IMR-90 (cell line): ENCODE data around the gene UBQLN1. TPM values are rescaled to one million over a fixed set of nuclear protein-coding genes. Genes with fewer than 3 reads are reported as not detected.

Experiments
- ATAC-seq: fragments of 200-7000 bp; cut with Tn5 transposase; 2 replicates; pipeline ENCODE4 v1.9.1; 2020; ENCODE audit warnings: low read depth, mild to moderate bottlenecking, moderate library complexity
- BruUV-seq: library from RNA; stranded (reverse); fragments of 400-500 nt; replicated peaks from 2 replicates; lab custom pipeline; 2021; lab: Mats Ljungman, UMichigan
- CTCF ChIA-PET: fragments of 300-600 bp; formaldehyde crosslinking; extraction: SDS; loops from one replicate; lab custom pipeline; 2021; ENCODE audit warnings: antibody characterized with exemption; lab: Yijun Ruan, JAX
- POLR2A ChIA-PET: fragments of 300-600 bp; sonication (Branson Sonifier 250); formaldehyde crosslinking; loops from one replicate; lab custom pipeline; 2022; ENCODE audit warnings: antibody characterized with exemption; ENCODE audit not compliant: unreplicated experiment; lab: Charles Lee
- DNase-seq: peaks from one replicate; pipeline ENCODE4 v3.0.0; 2013
- H2AFZ ChIP-seq: replicated peaks from 2 replicates; pipeline ENCODE3; 2013; ENCODE audit warnings: low read length, mild to moderate bottlenecking; ENCODE audit not compliant: poor library complexity
- H2AK5ac ChIP-seq: 2 replicates; pipeline ENCODE4 v1.6.1; 2013; ENCODE audit warnings: low read depth, low read length, inconsistent platforms
- H2AK9ac ChIP-seq: replicated peaks from 2 replicates; pipeline ENCODE3; 2013; ENCODE audit warnings: mild to moderate bottlenecking, low read depth, low read length, moderate library complexity; ENCODE audit not compliant: poor library complexity
- H2BK120ac ChIP-seq: 2 replicates; pipeline ENCODE4 v1.6.1; 2013; ENCODE audit warnings: low read depth, low read length, inconsistent platforms
- H2BK15ac ChIP-seq: 3 replicates; pipeline ENCODE4 v1.6.1; 2013; ENCODE audit warnings: low read depth, low read length, inconsistent platforms
- H2BK20ac ChIP-seq: 2 replicates; pipeline ENCODE4 v1.6.1; 2013; ENCODE audit warnings: low read depth, mild to moderate bottlenecking, inconsistent platforms, low read length, moderate library complexity
- H2BK5ac ChIP-seq: 2 replicates; pipeline ENCODE4 v1.6.1; 2013; ENCODE audit warnings: mild to moderate bottlenecking, low read depth, low read length, inconsistent platforms; ENCODE audit not compliant: poor library complexity, severe bottlenecking
- H3K14ac ChIP-seq: replicated peaks from 2 replicates; pipeline ENCODE4 v1.6.1; 2013; ENCODE audit warnings: low read depth, low read length, inconsistent platforms
- H3K18ac ChIP-seq: 2 replicates; pipeline ENCODE4 v1.6.1; 2013; ENCODE audit warnings: low read depth, low read length, control low read depth
- H3K23ac ChIP-seq: 2 replicates; pipeline ENCODE4 v1.6.1; 2013; ENCODE audit warnings: low read depth, low read length, inconsistent platforms
- H3K27ac ChIP-seq: 2 replicates; pipeline ENCODE4 v1.5.1; 2013; ENCODE audit warnings: mild to moderate bottlenecking, control low read depth, low read length; ENCODE audit not compliant: insufficient read depth
- H3K27me3 ChIP-seq: 2 replicates; pipeline ENCODE4 v1.6.1; 2013; ENCODE audit warnings: low read length; ENCODE audit not compliant: control insufficient read depth, insufficient read depth
- H3K36me3 ChIP-seq: 2 replicates; pipeline ENCODE4 v1.6.1; 2013; ENCODE audit warnings: low read length, mixed read lengths; ENCODE audit not compliant: control insufficient read depth, insufficient read depth
- H3K4ac ChIP-seq: 2 replicates; pipeline ENCODE4 v1.6.1; 2013; ENCODE audit warnings: low read depth, low read length, inconsistent platforms
- H3K4me1 ChIP-seq: 2 replicates; pipeline ENCODE4 v1.6.1; 2013; ENCODE audit warnings: low read length, mixed read lengths; ENCODE audit not compliant: control insufficient read depth, insufficient read depth
- H3K4me2 ChIP-seq: 2 replicates; pipeline ENCODE4 v1.6.1; 2013; ENCODE audit warnings: low read depth, mild to moderate bottlenecking, control low read depth, low read length, moderate library complexity
- H3K4me3 ChIP-seq: 2 replicates; pipeline ENCODE4 v1.5.1; 2013; ENCODE audit warnings: low read depth, mild to moderate bottlenecking, control low read depth, low read length, moderate library complexity; ENCODE audit not compliant: insufficient read depth
- H3K56ac ChIP-seq: 2 replicates; pipeline ENCODE4 v1.6.1; 2013; ENCODE audit warnings: low read length, inconsistent platforms; ENCODE audit not compliant: insufficient read depth; ENCODE audit errors: extremely low read depth
- H3K79me1 ChIP-seq, 2 experiments: 2 replicates each; pipeline ENCODE4 v1.6.1; 2013; ENCODE audit warnings: low read length in 2 of 2, inconsistent platforms in 1 of 2, low read depth in 1 of 2
- H3K9ac ChIP-seq: 2 replicates; pipeline ENCODE4 v1.6.1; 2013; ENCODE audit warnings: low read depth, low read length, control low read depth
- H3K9me1 ChIP-seq: 2 replicates; pipeline ENCODE4 v1.6.1; 2013; ENCODE audit warnings: low read length, inconsistent platforms; ENCODE audit not compliant: insufficient read depth
- H3K9me3 ChIP-seq: 2 replicates; pipeline ENCODE4 v1.6.1; 2013; ENCODE audit warnings: low read length; ENCODE audit not compliant: control insufficient read depth, insufficient read depth
- H4K20me1 ChIP-seq: 2 replicates; pipeline ENCODE4 v1.6.1; 2013; ENCODE audit warnings: low read length, inconsistent platforms; ENCODE audit not compliant: insufficient read depth
- H4K5ac ChIP-seq: 2 replicates; pipeline ENCODE4 v1.6.1; 2013; ENCODE audit warnings: mild to moderate bottlenecking, low read depth, low read length, control low read depth
- H4K8ac ChIP-seq, 2 experiments: 2 replicates each; pipeline ENCODE4 v1.6.1; 2013; ENCODE audit warnings: low read depth in 2 of 2, low read length in 2 of 2, control low read depth in 1 of 2, inconsistent platforms in 1 of 2
- H4K91ac ChIP-seq: 2 replicates; pipeline ENCODE4 v1.6.1; 2013; ENCODE audit warnings: low read depth, low read length, inconsistent platforms; ENCODE audit not compliant: insufficient read depth
- BHLHE40 ChIP-seq: fragments of 150-350 bp; IDR thresholded peaks from 2 replicates; pipeline ENCODE4 v1.6.1; 2016; ENCODE audit warnings: mild to moderate bottlenecking, low read depth, low read length
- CHD1 ChIP-seq: IDR thresholded peaks from 2 replicates; pipeline ENCODE4 v1.6.1; 2012; ENCODE audit warnings: low read depth, low read length, improper control_type of control experiment
- MAZ ChIP-seq: IDR thresholded peaks from 2 replicates; pipeline ENCODE4 v1.6.1; 2012; ENCODE audit warnings: low read depth, mild to moderate bottlenecking, low read length, improper control_type of control experiment, moderate library complexity, borderline replicate concordance
- POLR2A ChIP-seq: IDR thresholded peaks from 2 replicates; pipeline ENCODE4 v1.6.1; 2012; ENCODE audit warnings: mild to moderate bottlenecking, low read depth, low read length
- RAD21 ChIP-seq: IDR thresholded peaks from 2 replicates; pipeline ENCODE4 v1.6.1; 2012; ENCODE audit warnings: low read length, improper control_type of control experiment
- RCOR1 ChIP-seq: IDR thresholded peaks from 2 replicates; pipeline ENCODE4 v1.6.1; 2012; ENCODE audit warnings: mild to moderate bottlenecking, low read length, improper control_type of control experiment; ENCODE audit not compliant: insufficient replicate concordance
- RFX5 ChIP-seq: IDR thresholded peaks from 2 replicates; pipeline ENCODE4 v1.8.0; 2012; ENCODE audit warnings: low read depth, mild to moderate bottlenecking, low read length, moderate library complexity
- SMC3 ChIP-seq: fragments of 150-350 bp; IDR thresholded peaks from 2 replicates; pipeline ENCODE4 v1.6.1; 2016; ENCODE audit warnings: low read depth, mild to moderate bottlenecking, antibody characterized with exemption, low read length, moderate library complexity
- WGBS, 2 experiments: methylation state at CpG; one replicate each; pipeline versions ENCODE4 v1.1.5 to v1.1.7; 2013; ENCODE audit warnings: missing lambda C conversion rate in 2 of 2; ENCODE audit not compliant: insufficient read length in 1 of 2; ENCODE audit errors: extremely low coverage in 2 of 2; 5-methylcytosine and 5-hydroxymethylcytosine counted together
- dilution Hi-C: fragments of 300-500 bp; cut with HindIII; formaldehyde crosslinking; loops from one replicate; pipeline ENCODE4 v1.14.3; 2018; ENCODE audit warnings: low sequenced_read_pairs; ENCODE audit not compliant: unreplicated experiment
- in situ Hi-C: fragments of 300-500 bp; cut with MboI; formaldehyde crosslinking; loops from 3 replicates; pipeline ENCODE4 v1.14.3; 2019; ENCODE audit warnings: low sequenced_read_pairs, inconsistent platforms, mixed read lengths
- intact Hi-C: fragments of 100-400 bp; cut with micrococcal nuclease; formaldehyde crosslinking; loops from 2 replicates; pipeline ENCODE4 v1.10.0; 2022
- polyA plus RNA-seq, 3 experiments: library from polyadenylated mRNA; depleted of rRNA; stranded (reverse); fragments of >200 nt; gene quantifications; 2 replicates each; pipeline ENCODE4 v1.2.3, GENCODE V29; 2012; ENCODE audit warnings: low replicate concordance in 1 of 3
- total RNA-seq: library from RNA; depleted of rRNA; stranded (reverse); fragments of >200 nt; gene quantifications from 2 replicates; pipeline ENCODE4 v1.2.3, GENCODE V29; 2012
- TF ChIP-seq, protein P1 (sequence below): fragments of 150-350 bp; IDR thresholded peaks from 2 replicates; pipeline ENCODE4 v1.6.1; 2017; ENCODE audit warnings: mild to moderate bottlenecking, antibody characterized with exemption, low read length, low read depth

The UBQLN1 gene
- total and polyA plus RNA-seq, 2 of the 4 experiments (the other 2 are of a cell fraction), result 74.3 to 164 TPM

DNA sequence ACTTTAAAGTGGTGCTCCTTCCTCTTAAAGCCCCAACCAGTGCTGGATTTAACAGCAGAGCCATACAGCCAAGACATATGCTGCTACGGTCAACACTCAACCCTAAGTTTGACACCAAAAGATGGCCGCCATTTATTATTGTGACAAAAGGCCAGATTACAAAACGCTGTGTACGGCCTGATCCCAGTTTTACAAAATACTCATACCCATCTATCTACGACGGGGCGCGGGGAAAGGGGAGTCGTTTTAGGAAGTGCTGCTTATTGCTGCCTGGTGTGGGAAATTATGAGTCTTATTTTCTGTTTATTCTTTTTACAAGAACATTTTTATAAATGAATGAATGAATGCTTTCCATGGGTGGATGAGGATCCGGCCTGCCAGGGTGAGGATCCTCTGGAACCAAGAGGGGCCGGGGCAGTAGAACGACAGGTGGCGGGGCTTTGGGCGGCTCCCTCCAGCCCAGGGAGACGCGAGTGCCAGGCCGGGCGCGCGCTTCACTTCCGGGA lies 85.3 kb downstream of the UBQLN1 start:
- peak overlapping the region; percentile 97 for H2AFZ ChIP-seq
- DNase-seq, result no peak
- intact Hi-C loops, result no loop called here
- H4K5ac ChIP-seq, result peak overlapping the region; percentile 55
- no peak overlapping the region for H2BK20ac ChIP-seq
- dilution Hi-C loops, result no loop called here
- no peaks in the 10 kb centered on the region for H4K20me1 ChIP-seq
- TF ChIP-seq SMC3 (no peak), RCOR1 (no peak), POLR2A (no peak), RFX5 (no peak), RAD21 (no peak), BHLHE40 (no peak), MAZ (no peak), CHD1 (no peak)
- TF ChIP-seq, protein P1, sequence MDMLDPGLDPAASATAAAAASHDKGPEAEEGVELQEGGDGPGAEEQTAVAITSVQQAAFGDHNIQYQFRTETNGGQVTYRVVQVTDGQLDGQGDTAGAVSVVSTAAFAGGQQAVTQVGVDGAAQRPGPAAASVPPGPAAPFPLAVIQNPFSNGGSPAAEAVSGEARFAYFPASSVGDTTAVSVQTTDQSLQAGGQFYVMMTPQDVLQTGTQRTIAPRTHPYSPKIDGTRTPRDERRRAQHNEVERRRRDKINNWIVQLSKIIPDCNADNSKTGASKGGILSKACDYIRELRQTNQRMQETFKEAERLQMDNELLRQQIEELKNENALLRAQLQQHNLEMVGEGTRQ, result no peak
- no TSS peak for BruUV-seq
- no peak overlapping the region for H2BK5ac ChIP-seq
- peak overlapping the region; percentile 75 for H3K27ac ChIP-seq
- H3K79me1 ChIP-seq, result peaks cover 3 to 11% of the 10 kb centered on the region in 2 experiments; a peak in 2 of 4 replicates
- in situ Hi-C loops, result loop anchor here (10.0 kb wide), 1 partner anchor 292 kb away; no protein-coding TSS in a partner anchor
- H3K18ac ChIP-seq, result peak overlapping the region; percentile 24; the same call in 1 of the 2 replicates
- H3K4me3 ChIP-seq, result peak overlapping the region; percentile 83
- H4K8ac ChIP-seq, result peak overlapping the region; percentile 80
- no peaks in the 10 kb centered on the region; the same call in 1 of the 2 replicates for H3K9me1 ChIP-seq
- WGBS, 2 experiments, result 7% methylated on average over 8 of the region's 21 CpGs; no CpG with 5 or more reads in 1 of the 2 experiments
- H4K91ac ChIP-seq, result peak overlapping the region; percentile 65
- no peaks in the 10 kb centered on the region for H3K27me3 ChIP-seq
- peak overlapping the region; percentile 89 for H2AK9ac ChIP-seq
- no peak for ATAC-seq
- H3K36me3 ChIP-seq, result peaks cover 4% of the 10 kb centered on the region; the same call in 1 of the 2 replicates
- no peak overlapping the region for H3K4ac ChIP-seq
- peak overlapping the region; percentile 93 for H3K9ac ChIP-seq
- no peak overlapping the region for H2AK5ac ChIP-seq
- ChIA-PET POLR2A (no interaction called here), CTCF (no interaction called here)
- no peak overlapping the region for H3K23ac ChIP-seq
- no peak overlapping the region for H2BK120ac ChIP-seq
- no peaks in the 10 kb centered on the region for H3K9me3 ChIP-seq
- H3K14ac ChIP-seq, result no peak overlapping the region
- peak overlapping the region; percentile 73 for H3K4me2 ChIP-seq
- peaks cover 3% of the 10 kb centered on the region; the same call in 1 of the 2 replicates for H3K4me1 ChIP-seq
- H2BK15ac ChIP-seq, result no peak overlapping the region
- H3K56ac ChIP-seq, result 0 out of 2 replicates have a peak overlapping the region, but pooled peaks have one; percentile 19
